Measurements from ENCODE around the gene DACT1.

DACT1 gene

GRCh38 chr14:58636129-58636528 lies 1.6 kb upstream of the DACT1 start:
- TF ChIP-seq CTCF (IDR thresholded peaks at IDR 0.05), result no peak
- no peak for TF ChIP-seq ZFX (IDR thresholded peaks at IDR 0.05; ENCODE audit: borderline replicate concordance)

DNA sequence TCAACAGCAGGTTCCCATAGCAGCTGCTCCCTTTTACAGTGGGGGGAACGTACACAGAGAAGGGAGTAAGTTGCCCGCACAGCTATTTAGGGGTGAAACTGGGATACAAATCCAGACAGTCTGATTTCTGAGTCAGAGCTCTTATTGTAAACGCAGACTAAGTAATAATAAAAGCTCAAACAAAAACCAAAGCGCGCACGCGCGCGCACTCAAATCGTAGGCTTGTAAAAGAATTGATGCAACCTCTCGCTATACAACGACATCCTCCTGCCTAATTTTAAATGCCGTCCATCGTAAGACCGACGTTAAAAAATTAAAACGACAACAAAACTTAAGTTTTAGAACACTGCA lies 747 bp upstream of the DACT1 start:
- TF ChIP-seq CTCF (IDR thresholded peaks at IDR 0.05) (no peak), ZFX (IDR thresholded peaks at IDR 0.05; ENCODE audit: borderline replicate concordance) (no peak)
- peak overlapping the region; percentile 42; the same call in 1 of the 2 replicates for H3K27ac ChIP-seq

More at GRCh38 chr14:58636129-58636528, 1.6 kb upstream of the DACT1 start:
- no peak overlapping the region for H3K27ac ChIP-seq

- peak; percentile 24 for TF ChIP-seq CTCF (IDR thresholded peaks at IDR 0.05)
- TF ChIP-seq ZFX (IDR thresholded peaks at IDR 0.05; ENCODE audit: borderline replicate concordance), result no peak
These were observed 752 bp downstream of the DACT1 start for GRCh38 chr14:58638231-58639197.

DNA sequence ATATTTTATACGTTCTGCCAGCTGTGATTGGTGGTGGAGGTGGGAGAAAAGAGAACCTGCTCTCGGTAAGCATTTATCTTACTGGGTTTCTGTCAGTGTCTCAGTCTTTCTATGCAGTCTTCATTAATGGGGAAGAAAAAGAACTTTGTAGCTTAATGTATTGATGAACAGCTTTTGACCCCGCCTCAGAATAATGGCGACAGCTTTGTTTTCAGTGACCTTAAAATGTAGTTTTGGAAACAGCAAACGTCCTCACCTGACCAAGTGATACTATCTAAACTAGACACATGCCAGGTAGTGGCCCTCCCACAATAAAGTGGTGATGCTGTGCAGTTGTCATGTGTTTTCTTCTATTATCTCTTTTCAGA lies 1.4 kb downstream of the DACT1 start:
- no peak overlapping the region for H3K27ac ChIP-seq
- TF ChIP-seq ZFX (IDR thresholded peaks at IDR 0.05; ENCODE audit: borderline replicate concordance) (no peak), CTCF (IDR thresholded peaks at IDR 0.05) (no peak)

More at GRCh38 chr14:58638231-58639197, 752 bp downstream of the DACT1 start:
- 0 out of 2 replicates have a peak overlapping the region, but pooled peaks have one; percentile 42 for H3K27ac ChIP-seq

DNA sequence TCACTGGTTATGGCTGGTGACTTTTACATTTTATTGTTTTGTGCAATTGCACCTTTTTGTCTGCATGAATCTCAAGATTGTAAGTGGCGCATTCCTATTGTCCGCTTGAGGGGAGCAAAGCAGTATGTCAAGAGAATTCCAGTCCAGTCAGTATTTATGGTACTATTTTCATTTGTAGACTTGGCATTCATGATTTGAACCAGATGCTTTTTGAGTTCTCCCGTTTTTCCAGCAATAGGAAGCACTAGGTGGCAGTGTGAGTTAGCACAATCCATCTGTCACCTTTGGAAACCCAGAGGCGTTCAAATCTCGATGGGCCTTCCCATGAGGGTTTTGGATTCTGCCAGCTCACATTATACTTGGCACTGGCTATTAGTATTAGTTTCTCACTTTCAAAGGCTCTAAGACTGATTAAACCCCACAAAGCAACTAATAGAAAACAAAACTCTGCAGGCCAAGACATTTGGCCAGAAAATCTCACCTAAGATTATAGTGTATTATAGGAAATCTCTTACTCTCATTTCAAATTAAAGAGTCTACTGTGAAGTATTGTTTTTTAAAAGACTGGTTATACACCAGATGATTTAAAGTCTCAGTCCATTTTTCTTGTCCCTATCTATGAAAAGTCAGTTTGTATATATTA lies 2.2 kb downstream of the DACT1 start:
- no peak for TF ChIP-seq ZFX (IDR thresholded peaks at IDR 0.05; ENCODE audit: borderline replicate concordance)
- TF ChIP-seq CTCF (IDR thresholded peaks at IDR 0.05), result peak; percentile 75

DNA sequence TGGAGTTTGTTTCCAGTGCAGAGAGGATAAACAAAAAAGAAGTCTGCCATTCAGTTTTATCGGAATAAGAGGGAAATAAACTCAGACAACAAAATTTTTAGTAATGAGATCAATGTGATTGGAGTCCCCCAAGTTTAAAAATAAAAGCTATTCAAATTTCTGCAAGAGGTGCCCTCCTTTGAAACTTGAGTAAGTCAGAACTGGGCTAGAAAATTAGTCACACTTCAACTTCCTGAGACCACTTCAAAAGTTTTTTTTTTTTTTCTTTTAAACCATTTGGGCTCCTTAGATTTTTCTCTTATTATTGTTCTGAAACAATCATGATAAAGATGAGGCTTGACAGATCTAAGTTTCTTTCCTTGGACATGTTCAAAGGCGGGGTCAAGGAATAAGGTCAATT lies 3.2 kb downstream of the DACT1 start:
- no peak for TF ChIP-seq CTCF (IDR thresholded peaks at IDR 0.05)
- no peak for TF ChIP-seq ZFX (IDR thresholded peaks at IDR 0.05; ENCODE audit: borderline replicate concordance)
- H3K27ac ChIP-seq, result no peak overlapping the region

More for the DNA sequence above, 2.2 kb downstream of the DACT1 start:
- H3K27ac ChIP-seq, result no peak overlapping the region

DNA sequence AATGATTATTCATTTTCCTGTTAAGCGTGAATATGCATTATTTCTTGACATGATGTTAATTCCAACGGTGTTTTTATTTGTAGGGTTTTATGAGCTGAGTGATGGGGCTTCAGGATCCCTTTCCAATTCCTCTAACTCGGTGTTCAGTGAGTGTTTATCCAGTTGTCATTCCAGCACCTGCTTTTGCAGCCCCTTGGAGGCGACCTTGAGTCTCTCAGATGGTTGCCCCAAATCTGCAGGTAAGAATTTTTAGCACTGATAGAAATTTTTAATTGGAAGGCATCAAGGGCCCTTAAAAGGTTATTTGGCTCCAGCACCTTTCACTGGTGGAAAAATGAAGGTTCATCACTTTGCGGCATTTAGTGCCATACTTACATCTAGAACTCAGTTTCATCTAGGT lies 3.7 kb downstream of the DACT1 start:
- TF ChIP-seq CTCF (IDR thresholded peaks at IDR 0.05) (peak; percentile 23; the same call in 1 of the 2 replicates), ZFX (IDR thresholded peaks at IDR 0.05; ENCODE audit: borderline replicate concordance) (no peak)
- no peak overlapping the region for H3K27ac ChIP-seq

Measured in 22Rv1 (cell line).